ENCODE results near the gene VPS41.

Gene VPS41

DNA sequence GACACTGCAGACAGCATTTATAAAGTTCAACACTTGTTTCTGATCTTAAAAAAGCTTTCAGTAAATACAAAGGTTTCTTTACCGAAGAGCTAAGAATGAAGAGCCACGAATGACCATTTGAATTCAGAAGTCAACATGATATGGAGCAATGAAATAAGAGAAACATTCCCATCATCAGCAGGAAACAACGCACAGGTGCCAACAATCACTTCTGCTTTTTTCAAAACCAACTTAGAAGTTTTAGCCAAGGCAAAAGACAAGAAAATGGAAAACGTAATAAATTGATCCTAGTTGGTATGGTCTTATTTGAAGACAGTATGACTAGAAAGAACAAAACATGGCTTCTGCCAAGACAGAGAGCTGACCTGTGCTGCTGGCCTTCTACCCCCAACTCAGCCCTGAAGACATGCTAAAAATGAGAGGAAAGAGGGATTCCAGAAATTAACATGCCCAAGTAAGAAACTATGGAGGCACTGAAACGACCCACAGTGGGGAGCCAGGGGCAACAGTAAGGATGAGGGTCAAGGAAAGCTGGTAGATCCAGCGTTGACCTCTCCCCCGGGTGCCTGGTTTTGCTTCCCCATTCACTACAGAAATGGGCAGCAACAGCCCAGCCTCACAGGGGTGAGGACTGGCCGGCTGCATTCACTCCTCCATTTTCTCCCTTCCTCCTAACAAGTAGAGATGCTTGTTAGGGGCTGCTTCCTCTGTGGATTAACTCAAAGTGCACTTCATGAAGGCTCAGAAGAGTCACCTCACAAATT is 30.1 kb downstream of the VPS41 start:
- H3K9ac ChIP-seq (ENCODE audit: low read length): no peak overlapping the region
- no peak for DNase-seq
- WGBS (ENCODE audit: extremely low coverage, insufficient coverage, low lambda C conversion rate): no CpG with 5 or more reads among the region's 8 CpGs

DNA sequence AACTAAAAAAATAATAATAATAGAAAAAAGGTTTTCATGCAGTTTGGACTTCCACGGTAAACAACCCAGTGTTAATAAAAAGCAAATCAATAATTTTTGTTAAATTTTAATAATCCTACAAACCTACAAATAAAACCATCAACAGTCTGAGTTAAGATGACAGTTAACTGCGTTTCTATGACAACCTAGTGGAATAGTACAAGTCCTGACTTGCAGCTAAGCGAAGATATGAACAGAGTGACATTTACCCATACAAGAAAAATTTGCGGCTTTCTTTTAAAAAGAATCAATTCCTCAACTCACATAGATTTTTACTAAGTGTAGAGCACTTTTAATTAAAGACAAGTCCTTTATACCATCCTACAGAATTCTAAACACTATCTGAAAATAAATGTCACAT is 35.6 kb downstream of the VPS41 start:
- no peak overlapping the region for H4K5ac ChIP-seq (ENCODE audit: low read length)
- H3K23ac ChIP-seq (ENCODE audit: low read length): no peak overlapping the region
- DNase-seq: no peak
- no CpG with 5 or more reads among the region's 4 CpGs for WGBS (ENCODE audit: extremely low coverage, insufficient coverage, low lambda C conversion rate)
- no peak overlapping the region for H2BK5ac ChIP-seq (ENCODE audit: low read length)
- H3K27me3 ChIP-seq (ENCODE audit: insufficient read depth, low read length, poor library complexity): no peaks in the 10 kb centered on the region
- no peak overlapping the region for H3K4me2 ChIP-seq (ENCODE audit: low read length)
- no peak overlapping the region for H3K4me3 ChIP-seq (ENCODE audit: low read length)
- H4K8ac ChIP-seq (ENCODE audit: low read depth, low read length): no peak overlapping the region
- no peak overlapping the region for H3K9ac ChIP-seq (ENCODE audit: low read length)
- no peak overlapping the region for H2AK5ac ChIP-seq (ENCODE audit: low read length)
- H3K4ac ChIP-seq (ENCODE audit: low read depth, low read length): no peak overlapping the region
- H3K79me2 ChIP-seq (ENCODE audit: control insufficient read depth, insufficient read depth, low read length): no peaks in the 10 kb centered on the region
- H3K36me3 ChIP-seq (ENCODE audit: control insufficient read depth, insufficient read depth, low read length): no peaks in the 10 kb centered on the region
- no peaks in the 10 kb centered on the region for H3K79me1 ChIP-seq (ENCODE audit: low read length)
- no peak overlapping the region for H2BK120ac ChIP-seq (ENCODE audit: low read depth, low read length)
- H3K27ac ChIP-seq (ENCODE audit: low read depth, low read length): no peak overlapping the region
- H3K18ac ChIP-seq (ENCODE audit: low read length): no peak overlapping the region
- no peak overlapping the region for H3K56ac ChIP-seq (ENCODE audit: low read length)
- H2BK15ac ChIP-seq (replicated peaks; ENCODE audit: low read depth): no peak overlapping the region
- no peaks in the 10 kb centered on the region for H3K4me1 ChIP-seq (ENCODE audit: control insufficient read depth, low read depth, low read length)

More for the DNA sequence above, 30.1 kb downstream of the VPS41 start:
- Histone ChIP-seq H3K4me1 (ENCODE audit: control insufficient read depth, low read depth, low read length) (no peaks in the 10 kb centered on the region), H3K18ac (ENCODE audit: low read length) (no peak overlapping the region), H3K27me3 (ENCODE audit: insufficient read depth, low read length, poor library complexity) (no peaks in the 10 kb centered on the region), H3K4me2 (ENCODE audit: low read length) (no peak overlapping the region), H3K56ac (ENCODE audit: low read length) (no peak overlapping the region), H3K23ac (ENCODE audit: low read length) (no peak overlapping the region), H4K5ac (ENCODE audit: low read length) (no peak overlapping the region), H3K4ac (ENCODE audit: low read depth, low read length) (no peak overlapping the region), H3K36me3 (ENCODE audit: control insufficient read depth, insufficient read depth, low read length) (no peaks in the 10 kb centered on the region), H2BK5ac (ENCODE audit: low read length) (no peak overlapping the region), H2BK15ac (replicated peaks; ENCODE audit: low read depth) (no peak overlapping the region), H2AK5ac (ENCODE audit: low read length) (no peak overlapping the region), H3K27ac (ENCODE audit: low read depth, low read length) (no peak overlapping the region), H3K79me1 (ENCODE audit: low read length) (no peaks in the 10 kb centered on the region), H4K8ac (ENCODE audit: low read depth, low read length) (no peak overlapping the region), H3K4me3 (ENCODE audit: low read length) (no peak overlapping the region), H3K79me2 (ENCODE audit: control insufficient read depth, insufficient read depth, low read length) (no peaks in the 10 kb centered on the region), H2BK120ac (ENCODE audit: low read depth, low read length) (no peak overlapping the region)

DNA sequence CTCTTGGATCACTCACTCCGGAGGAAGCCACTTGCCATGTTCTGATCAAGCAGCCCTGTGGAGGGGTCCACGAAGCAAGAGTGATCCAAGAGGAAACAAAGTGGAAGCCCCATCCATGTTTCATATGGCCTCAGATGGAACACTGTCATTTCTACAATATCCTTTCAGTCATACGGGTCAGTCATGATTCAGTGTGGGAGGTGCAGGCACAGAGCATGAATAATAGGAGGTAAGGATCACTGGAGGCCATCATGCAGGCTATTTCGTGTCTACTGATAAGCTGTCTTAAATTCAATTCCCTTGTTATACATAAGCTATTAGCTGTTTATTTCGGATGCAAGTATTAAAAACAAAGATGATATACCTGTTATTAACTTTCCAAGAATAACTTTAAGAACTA is 36.8 kb downstream of the VPS41 start:
- H2AK5ac ChIP-seq (ENCODE audit: low read length): no peak overlapping the region
- H3K4me2 ChIP-seq (ENCODE audit: low read length): no peak overlapping the region
- no peak overlapping the region for H2BK5ac ChIP-seq (ENCODE audit: low read length)
- no peak overlapping the region for H3K9ac ChIP-seq (ENCODE audit: low read length)
- no peak overlapping the region for H3K23ac ChIP-seq (ENCODE audit: low read length)
- H3K79me2 ChIP-seq (ENCODE audit: control insufficient read depth, insufficient read depth, low read length): no peaks in the 10 kb centered on the region
- no peak overlapping the region for H2BK120ac ChIP-seq (ENCODE audit: low read depth, low read length)
- H4K5ac ChIP-seq (ENCODE audit: low read length): no peak overlapping the region
- H3K4me1 ChIP-seq (ENCODE audit: control insufficient read depth, low read depth, low read length): no peaks in the 10 kb centered on the region
- no CpG with 5 or more reads among the region's 5 CpGs for WGBS (ENCODE audit: extremely low coverage, insufficient coverage, low lambda C conversion rate)
- no peaks in the 10 kb centered on the region for H3K79me1 ChIP-seq (ENCODE audit: low read length)
- H3K27ac ChIP-seq (ENCODE audit: low read depth, low read length): no peak overlapping the region
- no peaks in the 10 kb centered on the region for H3K27me3 ChIP-seq (ENCODE audit: insufficient read depth, low read length, poor library complexity)
- no peak overlapping the region for H3K4me3 ChIP-seq (ENCODE audit: low read length)
- no peak overlapping the region for H4K8ac ChIP-seq (ENCODE audit: low read depth, low read length)
- H3K4ac ChIP-seq (ENCODE audit: low read depth, low read length): no peak overlapping the region
- H3K56ac ChIP-seq (ENCODE audit: low read length): no peak overlapping the region
- H3K18ac ChIP-seq (ENCODE audit: low read length): no peak overlapping the region
- no peaks in the 10 kb centered on the region for H3K36me3 ChIP-seq (ENCODE audit: control insufficient read depth, insufficient read depth, low read length)
- no peak overlapping the region for H2BK15ac ChIP-seq (replicated peaks; ENCODE audit: low read depth)
- DNase-seq: no peak

DNA sequence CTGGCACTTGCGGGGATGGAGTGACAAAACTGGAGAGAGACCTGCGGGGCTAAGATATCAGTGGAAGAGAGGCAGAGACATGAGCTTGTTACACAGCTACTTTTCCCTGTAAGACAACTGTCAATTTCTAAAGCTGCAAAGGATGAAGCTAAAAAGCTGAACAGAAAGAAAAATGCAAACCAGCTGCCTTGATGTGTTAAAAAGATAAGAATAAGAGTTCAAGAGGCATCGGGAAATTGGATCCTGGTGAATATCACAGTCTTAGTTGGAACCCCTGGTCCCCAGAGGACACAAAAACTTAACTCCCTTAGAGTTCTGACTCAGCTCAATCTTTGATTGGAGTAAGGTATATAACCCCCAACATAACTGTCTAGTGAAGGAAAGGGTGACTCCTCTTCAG is 38.8 kb downstream of the VPS41 start:
- no CpG with 5 or more reads among the region's 3 CpGs for WGBS (ENCODE audit: extremely low coverage, insufficient coverage, low lambda C conversion rate)
- DNase-seq: no peak
- no peak overlapping the region for H2BK15ac ChIP-seq (replicated peaks; ENCODE audit: low read depth)
- no peak overlapping the region for H3K4ac ChIP-seq (ENCODE audit: low read depth, low read length)
- H3K79me1 ChIP-seq (ENCODE audit: low read length): no peaks in the 10 kb centered on the region
- H3K4me2 ChIP-seq (ENCODE audit: low read length): no peak overlapping the region
- H3K56ac ChIP-seq (ENCODE audit: low read length): no peak overlapping the region
- no peak overlapping the region for H3K4me3 ChIP-seq (ENCODE audit: low read length)
- H4K5ac ChIP-seq (ENCODE audit: low read length): no peak overlapping the region
- H2AK5ac ChIP-seq (ENCODE audit: low read length): no peak overlapping the region
- no peak overlapping the region for H4K8ac ChIP-seq (ENCODE audit: low read depth, low read length)
- H3K27ac ChIP-seq (ENCODE audit: low read depth, low read length): no peak overlapping the region
- no peaks in the 10 kb centered on the region for H3K27me3 ChIP-seq (ENCODE audit: insufficient read depth, low read length, poor library complexity)
- peak overlapping the region; percentile 70 for H3K18ac ChIP-seq (ENCODE audit: low read length)
- no peak overlapping the region for H2BK120ac ChIP-seq (ENCODE audit: low read depth, low read length)
- no peaks in the 10 kb centered on the region for H3K4me1 ChIP-seq (ENCODE audit: control insufficient read depth, low read depth, low read length)
- H3K23ac ChIP-seq (ENCODE audit: low read length): no peak overlapping the region
- H3K36me3 ChIP-seq (ENCODE audit: control insufficient read depth, insufficient read depth, low read length): no peaks in the 10 kb centered on the region
- H3K79me2 ChIP-seq (ENCODE audit: control insufficient read depth, insufficient read depth, low read length): no peaks in the 10 kb centered on the region
- H3K9ac ChIP-seq (ENCODE audit: low read length): no peak overlapping the region
- no peak overlapping the region for H2BK5ac ChIP-seq (ENCODE audit: low read length)

GRCh38 chr7:38863601-38864291 is 45.2 kb downstream of the VPS41 start:
- no peak overlapping the region for H3K23ac ChIP-seq (ENCODE audit: low read length)

More at GRCh38 chr7:38863601-38864291, 45.2 kb downstream of the VPS41 start:
- Histone ChIP-seq H3K9ac (ENCODE audit: low read length) (no peak overlapping the region), H2BK15ac (replicated peaks; ENCODE audit: low read depth) (no peak overlapping the region), H4K5ac (ENCODE audit: low read length) (no peak overlapping the region), H4K8ac (ENCODE audit: low read depth, low read length) (no peak overlapping the region), H2BK120ac (ENCODE audit: low read depth, low read length) (no peak overlapping the region), H3K56ac (ENCODE audit: low read length) (no peak overlapping the region), H3K4me3 (ENCODE audit: low read length) (no peak overlapping the region), H3K36me3 (ENCODE audit: control insufficient read depth, insufficient read depth, low read length) (no peaks in the 10 kb centered on the region), H3K27me3 (ENCODE audit: insufficient read depth, low read length, poor library complexity) (no peaks in the 10 kb centered on the region), H3K79me1 (ENCODE audit: low read length) (no peaks in the 10 kb centered on the region), H3K4me1 (ENCODE audit: control insufficient read depth, low read depth, low read length) (no peaks in the 10 kb centered on the region), H3K79me2 (ENCODE audit: control insufficient read depth, insufficient read depth, low read length) (no peaks in the 10 kb centered on the region), H3K27ac (ENCODE audit: low read depth, low read length) (no peak overlapping the region), H2AK5ac (ENCODE audit: low read length) (no peak overlapping the region), H2BK5ac (ENCODE audit: low read length) (no peak overlapping the region), H3K4ac (ENCODE audit: low read depth, low read length) (no peak overlapping the region), H3K18ac (ENCODE audit: low read length) (no peak overlapping the region), H3K4me2 (ENCODE audit: low read length) (no peak overlapping the region)
- no CpG with 5 or more reads among the region's 7 CpGs for WGBS (ENCODE audit: extremely low coverage, insufficient coverage, low lambda C conversion rate)
- DNase-seq: peak; percentile 80

Measured in mesendoderm (in vitro differentiated cells).